ENCODE results near the gene FUT6.
A peak's percentile ranks its signal among the peaks of the same experiment; 100 is the strongest.

FUT6 gene

DNA sequence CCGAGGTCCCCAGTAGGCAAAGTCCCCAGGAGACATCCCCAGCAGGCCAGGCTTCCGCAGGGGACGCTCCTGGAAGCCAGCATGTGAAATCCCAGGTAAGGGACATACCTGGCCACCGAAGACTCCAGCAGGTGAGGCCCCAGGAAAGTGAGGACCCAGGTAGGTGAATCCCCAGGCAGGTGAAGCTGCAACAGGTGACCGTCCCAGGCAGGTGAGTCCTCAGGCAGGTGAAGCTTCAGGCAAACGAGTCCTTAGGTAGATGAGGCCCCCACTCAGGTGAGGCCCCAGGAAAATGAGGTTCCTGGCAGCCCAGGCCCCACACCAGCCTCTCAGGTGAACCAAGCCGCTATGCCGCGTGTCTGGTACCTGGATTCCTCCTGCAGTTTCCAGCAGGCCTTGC is 8.3 kb downstream of the FUT6 start:
- Histone ChIP-seq H3K36me3 (ENCODE audit: control insufficient read depth, insufficient read depth, low read length) (no peaks in the 10 kb centered on the region), H3K9me3 (ENCODE audit: control insufficient read depth, low read length) (no peaks in the 10 kb centered on the region), H3K27me3 (ENCODE audit: control insufficient read depth, insufficient read depth, low read length) (peaks cover 8% of the 10 kb centered on the region), H3K9ac (ENCODE audit: low read length) (no peak overlapping the region), H3K4me1 (ENCODE audit: control insufficient read depth, insufficient read depth, low read length) (peaks cover 27% of the 10 kb centered on the region), H3K4me3 (ENCODE audit: low read length) (no peak overlapping the region)

DNA sequence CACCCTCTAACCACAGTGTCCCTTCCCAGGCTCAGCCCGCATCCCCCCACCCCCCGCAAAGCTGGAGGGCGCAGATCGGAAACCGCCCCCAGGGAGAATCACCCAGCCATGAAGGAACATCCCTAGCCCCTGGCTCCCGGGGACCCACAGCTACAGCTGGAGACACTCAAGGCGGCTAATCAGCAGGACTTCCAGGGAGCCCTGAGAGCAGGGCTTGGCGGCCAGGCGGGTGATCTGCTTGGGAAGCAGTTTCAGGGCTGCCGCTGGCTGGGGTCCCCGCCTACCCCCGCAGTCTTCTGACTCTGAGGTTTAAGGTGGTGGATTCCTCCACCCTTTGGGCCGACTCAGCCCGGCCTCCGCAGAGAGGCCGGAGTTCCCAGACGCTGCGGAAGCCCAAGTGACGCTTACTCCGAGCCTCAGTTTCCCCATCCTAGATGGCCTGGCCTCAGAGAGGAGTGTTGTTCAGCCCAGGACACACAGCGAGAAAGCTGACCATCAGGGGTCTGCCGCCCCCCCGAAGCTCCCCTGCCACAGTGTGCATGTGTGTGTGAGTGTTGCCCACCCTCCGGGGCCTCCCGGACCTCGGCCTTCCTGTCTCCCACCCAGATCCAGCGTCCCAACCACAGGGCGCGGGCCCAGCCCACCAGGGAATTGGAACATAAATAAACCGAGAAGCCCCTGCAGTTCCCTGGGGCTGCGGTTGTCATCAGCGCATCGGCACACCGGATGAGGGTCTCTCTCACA is 9.8 kb downstream of the FUT6 start:
- Histone ChIP-seq H3K9me3 (ENCODE audit: control insufficient read depth, low read length) (no peaks in the 10 kb centered on the region), H3K4me3 (ENCODE audit: low read length) (no peak overlapping the region), H3K36me3 (ENCODE audit: control insufficient read depth, insufficient read depth, low read length) (no peaks in the 10 kb centered on the region), H3K27me3 (ENCODE audit: control insufficient read depth, insufficient read depth, low read length) (peaks cover 8% of the 10 kb centered on the region), H3K4me1 (ENCODE audit: control insufficient read depth, insufficient read depth, low read length) (peaks cover 27% of the 10 kb centered on the region), H3K9ac (ENCODE audit: low read length) (no peak overlapping the region)

DNA sequence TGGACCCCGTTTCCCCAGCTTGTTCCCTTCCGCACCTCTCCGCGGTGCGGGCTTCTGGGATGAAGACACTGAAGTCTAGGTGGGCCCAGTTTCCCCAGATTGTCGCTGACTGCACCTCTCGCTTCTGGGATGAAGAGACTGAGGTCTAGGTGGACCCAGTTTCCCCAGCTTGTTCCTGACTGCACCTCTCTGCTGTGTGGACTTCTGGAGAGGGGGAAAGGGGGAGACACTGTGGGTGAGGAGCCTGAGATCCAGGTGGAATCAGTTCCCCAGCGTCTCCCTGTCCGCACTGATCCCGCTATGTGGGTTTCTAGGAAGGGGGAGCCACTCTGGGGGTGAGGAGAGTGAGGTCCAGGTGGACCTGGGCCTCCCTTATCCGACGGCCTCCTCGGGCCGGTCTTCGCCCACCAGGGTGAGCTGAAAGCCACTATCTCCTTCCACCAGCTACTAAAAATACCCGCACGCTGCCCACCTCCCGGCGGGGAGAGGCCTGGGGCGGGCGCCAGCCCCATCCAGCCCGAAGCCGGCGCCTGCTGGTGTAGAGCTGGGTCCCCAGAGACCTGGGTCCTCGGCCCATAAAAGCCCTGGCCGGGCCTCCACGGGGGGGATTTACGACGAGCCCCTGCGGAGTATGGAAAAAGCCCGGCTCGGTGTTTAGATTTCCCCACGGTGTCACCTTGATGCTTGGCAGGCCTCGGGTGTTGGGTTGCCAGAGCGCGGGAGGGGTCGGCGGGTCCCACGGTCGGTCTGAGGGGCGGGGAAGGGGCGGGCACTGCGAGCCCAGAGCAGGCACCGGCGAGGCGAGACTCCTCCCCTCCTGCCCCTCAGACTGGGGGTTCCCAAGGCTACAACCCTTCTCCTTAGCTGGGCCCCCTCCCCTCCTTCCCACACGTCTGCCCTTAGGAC is 10.6 kb downstream of the FUT6 start:
- Histone ChIP-seq H3K4me1 (ENCODE audit: control insufficient read depth, insufficient read depth, low read length) (peaks cover 27% of the 10 kb centered on the region), H3K27me3 (ENCODE audit: control insufficient read depth, insufficient read depth, low read length) (peaks cover 8% of the 10 kb centered on the region), H3K36me3 (ENCODE audit: control insufficient read depth, insufficient read depth, low read length) (no peaks in the 10 kb centered on the region), H3K9ac (ENCODE audit: low read length) (peak overlapping the region; percentile 84), H3K4me3 (ENCODE audit: low read length) (peak overlapping the region; percentile 67), H3K9me3 (ENCODE audit: control insufficient read depth, low read length) (no peaks in the 10 kb centered on the region)

DNA sequence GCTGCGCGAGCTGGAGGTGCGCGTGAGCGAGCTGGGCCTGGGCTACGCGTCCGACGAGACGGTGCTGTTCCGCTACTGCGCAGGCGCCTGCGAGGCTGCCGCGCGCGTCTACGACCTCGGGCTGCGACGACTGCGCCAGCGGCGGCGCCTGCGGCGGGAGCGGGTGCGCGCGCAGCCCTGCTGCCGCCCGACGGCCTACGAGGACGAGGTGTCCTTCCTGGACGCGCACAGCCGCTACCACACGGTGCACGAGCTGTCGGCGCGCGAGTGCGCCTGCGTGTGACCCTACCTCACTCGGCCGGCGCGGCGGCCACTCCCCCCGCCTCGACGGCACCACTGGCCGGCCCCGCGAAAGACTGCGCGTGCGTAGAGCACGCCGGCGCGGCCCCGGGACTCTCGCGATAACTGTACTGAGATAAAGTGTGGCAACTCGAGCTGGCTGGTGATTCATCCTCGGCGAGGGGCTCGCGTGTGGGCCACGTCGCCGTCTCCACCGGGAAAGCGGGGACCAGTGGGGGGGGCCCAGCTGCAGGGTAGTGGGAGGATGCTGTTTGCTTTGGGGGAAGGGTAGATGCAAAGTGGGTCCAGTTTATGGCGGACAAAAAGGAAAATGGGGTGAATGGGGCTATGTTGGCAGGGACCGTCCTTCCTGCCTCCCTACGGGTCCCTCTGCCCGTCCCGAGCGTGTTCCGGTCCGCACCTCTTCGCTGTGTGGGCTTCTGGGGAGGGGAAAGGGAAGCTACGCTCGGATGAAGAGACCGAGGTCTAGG is 11.4 kb downstream of the FUT6 start:
- Histone ChIP-seq H3K4me1 (ENCODE audit: control insufficient read depth, insufficient read depth, low read length) (peaks cover 27% of the 10 kb centered on the region), H3K36me3 (ENCODE audit: control insufficient read depth, insufficient read depth, low read length) (no peaks in the 10 kb centered on the region), H3K9ac (ENCODE audit: low read length) (peak overlapping the region; percentile 84), H3K4me3 (ENCODE audit: low read length) (peak overlapping the region; percentile 67), H3K27me3 (ENCODE audit: control insufficient read depth, insufficient read depth, low read length) (peaks cover 8% of the 10 kb centered on the region), H3K9me3 (ENCODE audit: control insufficient read depth, low read length) (no peaks in the 10 kb centered on the region)

DNA sequence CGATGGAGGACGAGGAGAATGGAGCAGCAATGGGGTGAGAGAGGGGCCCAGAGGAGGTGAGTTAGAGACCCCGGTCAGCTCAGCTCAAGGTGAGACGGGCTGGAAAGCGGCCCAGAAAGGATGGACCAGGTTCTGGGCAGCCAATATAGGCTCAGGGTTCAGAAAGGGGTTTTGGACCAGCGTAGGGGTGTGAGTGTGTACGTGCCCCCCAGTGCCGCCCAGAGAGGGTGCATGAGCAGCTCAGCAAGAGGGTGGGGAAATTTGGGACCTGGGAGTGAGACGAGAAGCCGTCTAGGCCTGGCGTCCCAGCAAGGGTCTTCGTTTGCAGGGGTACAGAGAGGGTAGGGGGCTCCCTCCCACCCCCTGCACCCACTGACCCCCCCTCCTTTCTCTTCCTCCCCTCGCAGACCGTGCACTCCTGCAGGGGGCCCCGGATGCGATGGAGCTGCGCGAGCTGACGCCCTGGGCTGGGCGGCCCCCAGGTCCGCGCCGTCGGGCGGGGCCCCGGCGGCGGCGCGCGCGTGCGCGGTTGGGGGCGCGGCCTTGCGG is 12.1 kb downstream of the FUT6 start:
- Histone ChIP-seq H3K36me3 (ENCODE audit: control insufficient read depth, insufficient read depth, low read length) (no peaks in the 10 kb centered on the region), H3K9ac (ENCODE audit: low read length) (peak overlapping the region; percentile 9), H3K4me3 (ENCODE audit: low read length) (no peak overlapping the region), H3K9me3 (ENCODE audit: control insufficient read depth, low read length) (no peaks in the 10 kb centered on the region), H3K4me1 (ENCODE audit: control insufficient read depth, insufficient read depth, low read length) (peaks cover 27% of the 10 kb centered on the region), H3K27me3 (ENCODE audit: control insufficient read depth, insufficient read depth, low read length) (peaks cover 8% of the 10 kb centered on the region)

DNA sequence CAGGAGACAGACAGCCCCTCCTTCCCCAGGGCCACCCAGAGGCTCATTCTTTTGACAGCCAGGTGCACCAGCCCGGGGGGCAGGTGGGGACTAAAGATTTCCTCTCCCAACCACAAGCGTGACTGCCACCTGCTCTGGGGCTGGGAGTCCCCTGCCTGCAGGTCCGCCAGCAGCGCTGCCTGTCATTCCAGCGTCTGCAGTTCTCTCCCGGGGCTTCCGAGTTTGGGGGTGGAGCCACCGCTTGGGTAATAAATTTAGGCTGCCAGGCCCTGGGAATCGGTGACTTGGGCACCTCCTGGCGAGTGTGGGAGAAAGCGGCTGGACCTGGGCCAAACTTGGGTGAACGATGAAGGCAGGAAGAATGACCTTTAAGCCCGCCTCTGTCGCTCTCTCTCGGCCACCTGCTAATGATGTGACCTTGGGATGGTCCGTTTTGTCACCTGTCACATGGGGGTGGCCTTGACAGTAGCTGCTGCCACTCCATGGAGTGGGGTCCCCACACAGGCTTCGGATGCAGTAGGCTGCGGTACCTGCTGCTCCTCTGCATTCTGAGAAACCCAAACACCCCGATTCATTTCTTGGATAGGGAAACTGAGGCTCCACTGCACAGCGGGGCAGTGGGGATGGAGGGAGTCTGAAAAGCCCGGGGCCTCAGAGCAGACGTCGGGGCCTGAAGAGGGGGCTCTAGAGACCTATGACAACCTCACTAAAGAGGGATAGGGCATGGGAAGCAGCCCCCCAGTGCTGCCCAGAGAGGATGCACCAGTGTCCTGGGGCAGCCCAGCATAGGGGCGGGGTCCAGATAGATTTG is 12.8 kb downstream of the FUT6 start:
- Histone ChIP-seq H3K9me3 (ENCODE audit: control insufficient read depth, low read length) (no peaks in the 10 kb centered on the region), H3K4me3 (ENCODE audit: low read length) (no peak overlapping the region), H3K9ac (ENCODE audit: low read length) (peak overlapping the region; percentile 9), H3K27me3 (ENCODE audit: control insufficient read depth, insufficient read depth, low read length) (peaks cover 8% of the 10 kb centered on the region), H3K4me1 (ENCODE audit: control insufficient read depth, insufficient read depth, low read length) (peaks cover 33% of the 10 kb centered on the region), H3K36me3 (ENCODE audit: control insufficient read depth, insufficient read depth, low read length) (no peaks in the 10 kb centered on the region)

DNA sequence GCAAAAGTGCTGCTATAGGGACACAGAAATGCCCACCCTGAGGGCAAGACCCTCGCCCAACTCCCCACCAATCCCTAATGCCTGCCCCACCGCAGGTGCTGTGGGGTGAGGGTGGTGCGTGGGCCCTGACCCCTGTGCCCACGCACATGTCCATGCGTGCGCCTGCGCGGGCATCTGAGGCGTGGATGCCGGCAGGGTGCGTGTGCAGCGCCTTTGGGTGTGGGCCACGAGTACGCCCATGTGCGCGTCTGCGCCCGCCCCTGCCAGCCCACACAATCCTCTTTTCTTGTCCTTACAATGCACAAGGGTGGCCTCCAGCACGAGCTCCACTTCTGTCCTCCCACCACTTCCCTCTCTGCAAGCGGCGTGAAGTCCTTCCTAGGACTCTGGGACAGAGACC is 14.3 kb downstream of the FUT6 start:
- peaks cover 8% of the 10 kb centered on the region for H3K27me3 ChIP-seq (ENCODE audit: control insufficient read depth, insufficient read depth, low read length)

DNA sequence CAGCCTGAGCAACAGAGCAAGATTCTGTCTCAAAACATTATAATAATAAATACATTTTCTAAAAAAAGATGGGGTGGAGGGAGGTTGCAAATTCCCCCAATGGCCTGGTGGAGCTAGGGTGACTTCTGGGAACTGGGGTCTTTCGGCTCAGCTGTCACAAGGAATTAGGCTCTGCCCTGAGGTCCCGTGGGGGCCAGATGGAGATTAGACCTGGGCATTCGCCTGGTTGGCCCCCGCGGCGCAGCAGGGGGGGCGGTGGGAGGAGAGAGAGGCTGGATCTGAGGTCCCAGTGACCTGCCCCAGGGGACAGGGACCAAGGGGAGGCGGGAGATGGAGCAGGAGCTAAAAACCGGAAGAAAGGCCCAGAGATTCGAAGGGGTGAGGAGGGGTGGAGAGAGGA is 14.8 kb downstream of the FUT6 start:
- Histone ChIP-seq H3K9me3 (ENCODE audit: control insufficient read depth, low read length) (no peaks in the 10 kb centered on the region), H3K4me3 (ENCODE audit: low read length) (no peak overlapping the region), H3K9ac (ENCODE audit: low read length) (no peak overlapping the region), H3K27me3 (ENCODE audit: control insufficient read depth, insufficient read depth, low read length) (peaks cover 8% of the 10 kb centered on the region), H3K36me3 (ENCODE audit: control insufficient read depth, insufficient read depth, low read length) (no peaks in the 10 kb centered on the region), H3K4me1 (ENCODE audit: control insufficient read depth, insufficient read depth, low read length) (peaks cover 31% of the 10 kb centered on the region)

More for the DNA sequence above, 14.3 kb downstream of the FUT6 start:
- Histone ChIP-seq H3K4me3 (ENCODE audit: low read length) (no peak overlapping the region), H3K9ac (ENCODE audit: low read length) (no peak overlapping the region), H3K9me3 (ENCODE audit: control insufficient read depth, low read length) (no peaks in the 10 kb centered on the region), H3K4me1 (ENCODE audit: control insufficient read depth, insufficient read depth, low read length) (peaks cover 33% of the 10 kb centered on the region), H3K36me3 (ENCODE audit: control insufficient read depth, insufficient read depth, low read length) (no peaks in the 10 kb centered on the region)

DNA sequence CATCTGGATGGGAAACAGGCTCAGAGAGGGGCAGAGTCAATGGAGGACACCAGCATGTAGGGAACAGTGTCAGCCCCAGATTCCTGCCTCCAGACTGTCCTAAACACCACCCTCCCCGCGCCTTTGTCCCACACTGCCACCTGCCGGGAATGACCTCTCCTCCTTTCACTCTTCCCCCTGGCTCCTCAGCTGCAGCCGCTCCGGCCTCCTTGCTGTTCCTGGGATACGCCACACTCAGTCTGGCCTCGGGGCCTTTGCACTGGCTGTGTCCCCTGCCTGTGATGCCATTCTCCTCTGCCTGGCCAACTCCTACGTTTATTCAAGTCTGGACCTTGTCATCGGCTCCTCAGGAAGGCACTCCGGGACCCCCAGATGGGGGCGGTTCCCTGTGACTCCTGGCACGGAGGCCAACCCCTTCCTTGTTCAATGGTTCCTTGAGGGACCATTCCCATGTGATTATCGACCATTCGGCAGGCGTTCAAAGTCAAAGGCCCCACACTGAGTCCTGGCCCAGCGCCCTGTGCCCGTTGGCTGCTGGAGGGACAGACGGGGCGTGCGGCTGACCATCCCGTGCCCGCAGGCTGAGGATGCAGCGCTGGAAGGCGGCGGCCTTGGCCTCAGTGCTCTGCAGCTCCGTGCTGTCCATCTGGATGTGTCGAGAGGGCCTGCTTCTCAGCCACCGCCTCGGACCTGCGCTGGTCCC is 15.8 kb downstream of the FUT6 start:
- H3K9me3 ChIP-seq (ENCODE audit: control insufficient read depth, low read length) = no peaks in the 10 kb centered on the region
- H3K9ac ChIP-seq (ENCODE audit: low read length) = no peak overlapping the region
- peaks cover 5% of the 10 kb centered on the region for H3K27me3 ChIP-seq (ENCODE audit: control insufficient read depth, insufficient read depth, low read length)
- H3K36me3 ChIP-seq (ENCODE audit: control insufficient read depth, insufficient read depth, low read length) = no peaks in the 10 kb centered on the region
- H3K4me3 ChIP-seq (ENCODE audit: low read length) = no peak overlapping the region
- H3K4me1 ChIP-seq (ENCODE audit: control insufficient read depth, insufficient read depth, low read length) = peaks cover 21% of the 10 kb centered on the region

DNA sequence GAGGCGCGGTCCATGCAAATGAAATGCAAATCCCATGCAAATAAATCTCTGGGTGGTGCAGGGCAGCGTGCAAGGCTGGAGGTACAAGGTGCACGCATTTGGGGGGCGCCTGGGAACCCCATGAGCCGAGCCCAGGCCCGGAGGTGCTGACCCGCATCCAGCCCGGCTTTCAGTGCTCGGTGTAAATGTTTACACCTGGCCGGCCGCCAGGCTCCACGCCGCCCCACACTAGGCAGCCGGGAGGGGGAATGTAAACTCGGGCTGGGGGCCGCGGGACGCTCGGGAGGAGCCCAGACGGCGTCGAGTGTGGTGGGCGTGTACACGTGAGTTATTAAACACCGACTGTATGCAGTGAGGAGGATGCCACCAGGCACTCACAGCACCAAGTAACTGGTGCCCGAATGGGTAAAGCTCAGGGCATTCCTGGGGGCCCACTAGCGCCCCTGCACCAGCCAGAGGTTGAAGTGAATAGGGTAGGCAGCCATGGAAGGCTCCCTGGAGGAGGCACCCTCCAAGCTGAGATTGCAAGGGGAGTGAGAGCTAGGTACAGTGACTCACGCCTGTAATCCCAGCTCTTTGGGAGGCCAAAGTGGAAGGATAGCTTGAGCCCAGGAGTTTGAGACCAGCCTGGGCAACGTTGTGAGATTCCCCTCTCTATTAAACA is 17.2 kb downstream of the FUT6 start:
- Histone ChIP-seq H3K27me3 (ENCODE audit: control insufficient read depth, insufficient read depth, low read length) (no peaks in the 10 kb centered on the region), H3K36me3 (ENCODE audit: control insufficient read depth, insufficient read depth, low read length) (no peaks in the 10 kb centered on the region), H3K9me3 (ENCODE audit: control insufficient read depth, low read length) (no peaks in the 10 kb centered on the region), H3K9ac (ENCODE audit: low read length) (no peak overlapping the region), H3K4me1 (ENCODE audit: control insufficient read depth, insufficient read depth, low read length) (peaks cover 12% of the 10 kb centered on the region), H3K4me3 (ENCODE audit: low read length) (no peak overlapping the region)

Measured in mucosa of stomach (tissue), 1 donor.